Measurements from ENCODE around the gene FBXO28.

The FBXO28 gene

GRCh38 chr1:224177356-224177999, 63.6 kb downstream of the FBXO28 start:
- peak overlapping the region; percentile 7; the same call in 1 of the 2 replicates for H3K27ac ChIP-seq
- TF ChIP-seq ZFX (IDR thresholded peaks at IDR 0.05) (no peak), CTCF (conservative IDR thresholded peaks at IDR 0.05) (no peak)

- H3K27ac ChIP-seq, result peak overlapping the region; percentile 64
- TF ChIP-seq CTCF (conservative IDR thresholded peaks at IDR 0.05), result no peak
- TF ChIP-seq ZFX (IDR thresholded peaks at IDR 0.05), result no peak
Observed at GRCh38 chr1:224178894-224179293, 65.0 kb downstream of the FBXO28 start.

GRCh38 chr1:224180783-224181452, 67.0 kb downstream of the FBXO28 start:
- no peak for TF ChIP-seq CTCF (conservative IDR thresholded peaks at IDR 0.05)
- no peak for TF ChIP-seq ZFX (IDR thresholded peaks at IDR 0.05)
- peak overlapping the region; percentile 100 for H3K27ac ChIP-seq

- no peak for TF ChIP-seq ZFX (IDR thresholded peaks at IDR 0.05)
- TF ChIP-seq CTCF (conservative IDR thresholded peaks at IDR 0.05), result no peak
- peak overlapping the region; percentile 100 for H3K27ac ChIP-seq
Observed at GRCh38 chr1:224181453-224181810, 67.5 kb downstream of the FBXO28 start.

- peak overlapping the region; percentile 100 for H3K27ac ChIP-seq
- TF ChIP-seq CTCF (conservative IDR thresholded peaks at IDR 0.05) (no peak), ZFX (IDR thresholded peaks at IDR 0.05) (no peak)
Observed at GRCh38 chr1:224182057-224182865, 68.3 kb downstream of the FBXO28 start.

- H3K27ac ChIP-seq, result peak within 1 kb of the TSS; percentile 100
- TF ChIP-seq CTCF (conservative IDR thresholded peaks at IDR 0.05), result no peak
- TF ChIP-seq ZFX (IDR thresholded peaks at IDR 0.05), result no peak
Observed at GRCh38 chr1:224182866-224183590, 69.1 kb downstream of the FBXO28 start, which contains the start of gene DEGS1. Gene DEGS1 (plus strand): TSS chr1:224183240. CDS start chr1:224183337, 97 bp downstream.

Measured in C4-2B (cell line).